ENCODE measurements around the gene GABRR1. TPM values are rescaled to one million over a fixed set of nuclear protein-coding genes. Genes with fewer than 3 reads are reported as not detected.

GABRR1 gene
- total RNA-seq, 1 experiment from 2014 or later = not detected

DNA sequence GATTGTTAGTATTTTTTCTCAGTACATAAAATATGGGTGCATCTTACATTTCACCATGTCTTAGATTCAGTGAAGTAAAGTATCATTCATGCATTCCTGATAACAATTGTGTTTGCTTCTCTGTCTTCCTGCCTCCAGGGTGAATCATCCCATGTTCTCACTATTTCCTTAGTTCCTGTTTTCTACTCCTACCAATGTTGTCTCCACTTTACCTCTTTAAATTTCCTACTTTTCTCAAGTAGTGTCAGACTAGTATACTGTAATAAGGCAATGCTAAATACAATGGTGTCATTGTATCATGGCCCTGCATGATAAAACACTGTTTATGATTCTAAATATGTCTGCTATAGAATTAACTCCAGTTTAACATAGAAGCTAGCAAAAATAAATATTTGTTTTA, 37.4 kb upstream of the GABRR1 start:
- H3K9me3 Mint-ChIP-seq (ENCODE audit: unreplicated experiment) = no peaks in the 10 kb centered on the region
- no peak overlapping the region for H3K4me3 Mint-ChIP-seq (ENCODE audit: unreplicated experiment)
- ChIA-PET CTCF (interaction anchor here (0.7 to 1.5 kb wide), 2 partner anchors 10 to 132 kb away, joined by 3 to 4 read pairs; no protein-coding TSS in a partner anchor), POLR2A (no interaction called here)
- DNase-seq (ENCODE audit: unreplicated experiment) = no peak
- no TSS peak for BruUV-seq (replicated peaks)
- H3K36me3 Mint-ChIP-seq (ENCODE audit: insufficient read depth, unreplicated experiment) = no peaks in the 10 kb centered on the region
- peaks cover 33% of the 10 kb centered on the region for H3K27me3 Mint-ChIP-seq (ENCODE audit: insufficient read depth, unreplicated experiment)
- no peak overlapping the region for H3K27ac Mint-ChIP-seq (ENCODE audit: low read depth, unreplicated experiment)
- H3K4me1 Mint-ChIP-seq (ENCODE audit: insufficient read depth, unreplicated experiment) = peaks cover 5% of the 10 kb centered on the region
- intact Hi-C loops (cut with micrococcal nuclease) = no loop called here
- TF ChIP-seq, protein P1, sequence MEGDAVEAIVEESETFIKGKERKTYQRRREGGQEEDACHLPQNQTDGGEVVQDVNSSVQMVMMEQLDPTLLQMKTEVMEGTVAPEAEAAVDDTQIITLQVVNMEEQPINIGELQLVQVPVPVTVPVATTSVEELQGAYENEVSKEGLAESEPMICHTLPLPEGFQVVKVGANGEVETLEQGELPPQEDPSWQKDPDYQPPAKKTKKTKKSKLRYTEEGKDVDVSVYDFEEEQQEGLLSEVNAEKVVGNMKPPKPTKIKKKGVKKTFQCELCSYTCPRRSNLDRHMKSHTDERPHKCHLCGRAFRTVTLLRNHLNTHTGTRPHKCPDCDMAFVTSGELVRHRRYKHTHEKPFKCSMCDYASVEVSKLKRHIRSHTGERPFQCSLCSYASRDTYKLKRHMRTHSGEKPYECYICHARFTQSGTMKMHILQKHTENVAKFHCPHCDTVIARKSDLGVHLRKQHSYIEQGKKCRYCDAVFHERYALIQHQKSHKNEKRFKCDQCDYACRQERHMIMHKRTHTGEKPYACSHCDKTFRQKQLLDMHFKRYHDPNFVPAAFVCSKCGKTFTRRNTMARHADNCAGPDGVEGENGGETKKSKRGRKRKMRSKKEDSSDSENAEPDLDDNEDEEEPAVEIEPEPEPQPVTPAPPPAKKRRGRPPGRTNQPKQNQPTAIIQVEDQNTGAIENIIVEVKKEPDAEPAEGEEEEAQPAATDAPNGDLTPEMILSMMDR (IDR thresholded peaks at IDR 0.05; ENCODE audit: unreplicated experiment) = no peak

DNA sequence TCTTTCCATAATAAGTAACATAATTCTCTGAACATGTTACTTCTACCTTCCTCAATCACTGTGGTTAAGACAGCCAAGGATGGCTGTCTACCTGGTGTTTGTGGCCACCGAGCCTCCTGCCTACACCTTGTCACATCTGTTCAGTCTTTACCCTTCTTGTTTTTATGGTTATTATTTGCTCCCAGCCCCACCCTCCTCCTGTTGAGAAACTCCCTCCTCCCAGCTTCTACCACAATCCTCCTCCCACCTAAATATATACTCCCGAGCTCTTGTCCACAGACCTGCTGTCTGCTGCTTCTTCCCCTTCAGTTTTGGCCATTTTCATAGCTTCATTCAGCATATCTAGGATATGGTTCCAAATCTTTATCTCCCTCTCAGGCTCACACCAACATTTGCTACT, 35.7 kb upstream of the GABRR1 start:
- ChIA-PET POLR2A (no interaction called here), CTCF (interaction anchor here (1.5 to 1.8 kb wide), 3 partner anchors 9 to 270 kb away, joined by 3 to 5 read pairs (median 5); no protein-coding TSS in a partner anchor)
- Mint-ChIP-seq H3K27me3 (ENCODE audit: insufficient read depth, unreplicated experiment) (peaks cover 35% of the 10 kb centered on the region), H3K9me3 (ENCODE audit: unreplicated experiment) (no peaks in the 10 kb centered on the region), H3K4me1 (ENCODE audit: insufficient read depth, unreplicated experiment) (peaks cover 5% of the 10 kb centered on the region), H3K36me3 (ENCODE audit: insufficient read depth, unreplicated experiment) (no peaks in the 10 kb centered on the region), H3K4me3 (ENCODE audit: unreplicated experiment) (no peak overlapping the region), H3K27ac (ENCODE audit: low read depth, unreplicated experiment) (no peak overlapping the region)
- DNase-seq (ENCODE audit: unreplicated experiment) = no peak
- intact Hi-C loops (cut with micrococcal nuclease) = no loop called here
- TF ChIP-seq, protein P1 (IDR thresholded peaks at IDR 0.05; ENCODE audit: unreplicated experiment) = no peak
- no TSS peak for BruUV-seq (replicated peaks)

DNA sequence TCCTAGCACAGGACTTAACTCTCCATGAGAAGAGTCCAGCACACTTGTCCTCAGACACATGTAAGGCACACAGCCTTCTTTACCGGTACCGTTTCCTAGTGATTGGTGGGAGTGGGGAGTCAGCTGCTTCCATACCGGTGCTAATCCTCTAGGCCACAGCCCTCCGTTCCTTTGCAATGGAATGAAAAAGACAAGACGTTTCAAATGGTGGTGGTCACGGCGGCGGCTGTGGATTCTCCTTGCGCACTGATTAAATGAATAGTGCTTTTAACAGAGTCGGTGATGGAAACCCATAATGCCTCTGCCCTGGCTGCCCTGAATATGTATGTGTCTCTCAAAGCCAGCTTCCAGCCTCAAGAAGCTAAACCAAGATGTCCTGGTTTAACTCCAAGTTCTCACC, 34.8 kb upstream of the GABRR1 start:
- no TSS peak for BruUV-seq (replicated peaks)
- TF ChIP-seq, protein P1 (IDR thresholded peaks at IDR 0.05; ENCODE audit: unreplicated experiment) = no peak
- Mint-ChIP-seq H3K4me3 (ENCODE audit: unreplicated experiment) (no peak overlapping the region), H3K27me3 (ENCODE audit: insufficient read depth, unreplicated experiment) (peaks cover 44% of the 10 kb centered on the region), H3K27ac (ENCODE audit: low read depth, unreplicated experiment) (no peak overlapping the region), H3K36me3 (ENCODE audit: insufficient read depth, unreplicated experiment) (no peaks in the 10 kb centered on the region), H3K4me1 (ENCODE audit: insufficient read depth, unreplicated experiment) (peaks cover 5% of the 10 kb centered on the region), H3K9me3 (ENCODE audit: unreplicated experiment) (no peaks in the 10 kb centered on the region)
- ChIA-PET CTCF (interaction anchor here (0.8 to 1.8 kb wide), 2 partner anchors 13 to 269 kb away, joined by 3 to 5 read pairs; no protein-coding TSS in a partner anchor), POLR2A (no interaction called here)
- intact Hi-C loops (cut with micrococcal nuclease) = no loop called here
- DNase-seq (ENCODE audit: unreplicated experiment) = no peak

DNA sequence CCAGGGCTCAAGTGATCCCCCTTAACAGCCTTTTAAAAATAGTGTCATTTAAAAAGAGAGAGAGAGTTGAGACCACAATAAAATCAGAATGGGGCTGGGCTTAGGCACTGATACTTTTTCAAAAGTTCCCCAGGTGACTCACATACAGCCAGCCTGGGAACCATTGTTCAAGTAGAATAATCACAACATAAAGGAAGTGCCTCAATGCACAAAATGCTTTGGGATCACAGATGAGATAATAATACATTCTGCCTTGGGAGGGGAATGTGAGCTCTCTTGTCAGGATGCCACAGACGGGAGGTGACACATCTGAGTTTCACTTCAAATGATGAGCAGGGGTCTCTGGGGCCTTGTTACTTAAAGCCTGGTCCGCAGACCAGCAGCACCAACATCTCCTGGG, 34.0 kb upstream of the GABRR1 start:
- no TSS peak for BruUV-seq (replicated peaks)
- no peak overlapping the region for H3K4me3 Mint-ChIP-seq (ENCODE audit: unreplicated experiment)
- H3K27ac Mint-ChIP-seq (ENCODE audit: low read depth, unreplicated experiment) = no peak overlapping the region
- ChIA-PET CTCF (interaction anchor here (1.0 to 1.9 kb wide), 2 partner anchors 9 to 268 kb away, joined by 3 to 5 read pairs; no protein-coding TSS in a partner anchor), POLR2A (interaction anchor here (1.3 kb wide), 1 partner anchor 153 kb away, joined by 4 read pairs; no protein-coding TSS in a partner anchor)
- DNase-seq (ENCODE audit: unreplicated experiment) = no peak
- peaks cover 52% of the 10 kb centered on the region for H3K27me3 Mint-ChIP-seq (ENCODE audit: insufficient read depth, unreplicated experiment)
- intact Hi-C loops (cut with micrococcal nuclease) = no loop called here
- no peaks in the 10 kb centered on the region for H3K36me3 Mint-ChIP-seq (ENCODE audit: insufficient read depth, unreplicated experiment)
- H3K9me3 Mint-ChIP-seq (ENCODE audit: unreplicated experiment) = no peaks in the 10 kb centered on the region
- peaks cover 5% of the 10 kb centered on the region for H3K4me1 Mint-ChIP-seq (ENCODE audit: insufficient read depth, unreplicated experiment)
- TF ChIP-seq, protein P1 (IDR thresholded peaks at IDR 0.05; ENCODE audit: unreplicated experiment) = no peak

All from MCF 10A (cell line).